Keratinocyte (primary cell): ENCODE data around the gene APPL1. TPM values are rescaled to one million over a fixed set of nuclear protein-coding genes. Genes with fewer than 3 reads are reported as not detected.
A peak's percentile ranks its signal among the peaks of the same experiment; 100 is the strongest.

Source experiments
- DNase-seq: peaks from one replicate; pipeline ENCODE4 v3.0.0-alpha.2; 2011; ENCODE audit warnings: low read depth, missing footprints, low spot score
- FAIRE-seq: peaks from 2 replicates; lab custom pipeline; 2011; peaks lifted over from hg19 to GRCh38; lab: Jason Lieb, UNC
- H2AFZ ChIP-seq: 2 replicates; pipeline ENCODE4 v1.6.0; 2012; ENCODE audit warnings: low read length, control low read depth, inconsistent platforms; ENCODE audit not compliant: control insufficient read depth
- H3K27ac ChIP-seq: 2 replicates; pipeline ENCODE4 v1.5.1; 2011; ENCODE audit warnings: low read length; ENCODE audit not compliant: control insufficient read depth, insufficient read depth
- H3K27me3 ChIP-seq: 3 replicates; pipeline ENCODE4 v1.6.0; 2011; ENCODE audit warnings: low read length; ENCODE audit not compliant: control insufficient read depth, insufficient read depth; ENCODE audit errors: extremely low read depth
- H3K36me3 ChIP-seq, 2 experiments: 2 replicates in 1 of 2; 3 replicates in 1 of 2; pipeline ENCODE4 v1.5.1; 2011; ENCODE audit warnings: low read length in 2 of 2, mild to moderate bottlenecking in 1 of 2; ENCODE audit not compliant: control insufficient read depth in 2 of 2, insufficient read depth in 2 of 2; ENCODE audit errors: extremely low read depth in 1 of 2
- H3K4me1 ChIP-seq: 3 replicates; pipeline ENCODE4 v1.5.1; 2011; ENCODE audit warnings: low read length; ENCODE audit not compliant: control insufficient read depth, insufficient read depth; ENCODE audit errors: extremely low read depth
- H3K4me2 ChIP-seq: 3 replicates; pipeline ENCODE4 v1.6.0; 2011; ENCODE audit warnings: low read depth, low read length; ENCODE audit not compliant: control insufficient read depth, insufficient read depth; ENCODE audit errors: extremely low read depth
- H3K4me3 ChIP-seq, 3 experiments: fragments of 200-600 bp in 1 of 3; sonication (generic) in 1 of 3; 2 replicates in 2 of 3; 3 replicates in 1 of 3; pipeline ENCODE4 v1.5.1; 2011 to 2016; ENCODE audit warnings: low read length in 3 of 3, mild to moderate bottlenecking in 3 of 3, control low read depth in 2 of 3, inconsistent platforms in 1 of 3, low read depth in 1 of 3, mixed read lengths in 1 of 3, mixed run types in 1 of 3, moderate library complexity in 1 of 3; ENCODE audit not compliant: control insufficient read depth in 2 of 3, insufficient read depth in 2 of 3; ENCODE audit errors: extremely low read depth in 1 of 3
- H3K79me2 ChIP-seq: 2 replicates; pipeline ENCODE4 v1.6.0; 2012; ENCODE audit warnings: low read length; ENCODE audit not compliant: control insufficient read depth, insufficient read depth
- H3K9ac ChIP-seq: 3 replicates; pipeline ENCODE4 v1.6.0; 2011; ENCODE audit warnings: low read length; ENCODE audit not compliant: control insufficient read depth, insufficient read depth; ENCODE audit errors: extremely low read depth
- H3K9me1 ChIP-seq: 3 replicates; pipeline ENCODE4 v1.6.0; 2011; ENCODE audit warnings: low read length; ENCODE audit not compliant: control insufficient read depth, insufficient read depth; ENCODE audit errors: extremely low read depth
- H3K9me3 ChIP-seq: 2 replicates; pipeline ENCODE4 v1.5.1; 2012; ENCODE audit warnings: low read depth, low read length; ENCODE audit not compliant: control insufficient read depth
- H4K20me1 ChIP-seq: 3 replicates; pipeline ENCODE4 v1.6.0; 2011; ENCODE audit warnings: low read length; ENCODE audit not compliant: control insufficient read depth, insufficient read depth; ENCODE audit errors: extremely low read depth
- EZH2 ChIP-seq: IDR thresholded peaks from one replicate; pipeline ENCODE4 v1.6.1; 2012; ENCODE audit warnings: inconsistent platforms, mild to moderate bottlenecking, low read length, moderate library complexity
- dilution Hi-C: fragments of 300-500 bp; cut with MboI; formaldehyde crosslinking; loops from one replicate; pipeline ENCODE4 v1.7.0; 2020; ENCODE audit warnings: low sequenced_read_pairs; ENCODE audit not compliant: extremely low pct_ligation_motif_present
- polyA plus RNA-seq, 5 experiments: library from polyadenylated mRNA; depleted of rRNA in 3 of 5; stranded (reverse) in 3 of 5; stranded (forward) in 1 of 5; unstranded in 1 of 5; fragments of >200 nt; gene quantifications; 1 replicate in 1 of 5; 2 replicates in 3 of 5; 3 replicates in 1 of 5; pipeline versions ENCODE4 v1.2.1 to v1.2.3, GENCODE V29; 2011 to 2012; ENCODE audit warnings: missing spikeins in 2 of 5, low read depth in 1 of 5, low replicate concordance in 1 of 5
- TF ChIP-seq, protein P1 (sequence below), 3 experiments: IDR thresholded peaks in 1 of 3; conservative IDR thresholded peaks in 1 of 3; optimal IDR thresholded peaks in 1 of 3; 2 replicates in 2 of 3; 3 replicates in 1 of 3; pipeline versions ENCODE3 to v1.5.1; 2011; ENCODE audit warnings: low read length in 3 of 3, mild to moderate bottlenecking in 3 of 3, moderate library complexity in 2 of 3, control low read depth in 1 of 3, inconsistent platforms in 1 of 3; ENCODE audit not compliant: insufficient read depth in 2 of 3; ENCODE audit errors: extremely low read depth in 1 of 3

Gene APPL1
- polyA plus RNA-seq, 1 donor (not counting 4 experiments of a cell fraction or from before 2014, with no cell fraction given): 25.6 TPM

DNA sequence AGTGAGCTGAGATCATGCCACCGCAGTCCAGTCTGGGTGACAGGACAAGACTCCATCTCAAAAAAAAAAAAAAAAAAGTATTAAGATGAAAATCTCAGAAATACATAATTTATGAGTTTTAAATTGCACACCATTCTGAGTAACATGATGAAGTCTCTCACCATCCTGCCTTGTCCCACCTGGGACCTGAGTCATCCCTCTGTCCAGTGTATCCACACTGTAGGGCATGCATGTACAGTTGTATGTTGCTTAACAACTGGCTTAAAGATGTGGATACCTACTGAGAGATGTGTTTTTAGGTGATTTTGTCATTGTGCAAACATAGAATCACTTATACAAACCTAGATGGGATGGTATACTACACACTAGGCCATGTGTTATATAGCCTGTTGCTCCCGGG, 47.9 kb downstream of the APPL1 start:
- no peaks in the 10 kb centered on the region for H3K36me3 ChIP-seq
- no peaks in the 10 kb centered on the region for H3K9me3 ChIP-seq
- dilution Hi-C loops: no loop called here
- H3K27me3 ChIP-seq: no peaks in the 10 kb centered on the region
- H3K27ac ChIP-seq: no peak overlapping the region
- H3K4me1 ChIP-seq: no peaks in the 10 kb centered on the region
- DNase-seq: no peak
- H3K9ac ChIP-seq: no peak overlapping the region
- no peak overlapping the region for H2AFZ ChIP-seq
- H3K79me2 ChIP-seq: no peaks in the 10 kb centered on the region
- FAIRE-seq: no peak
- H4K20me1 ChIP-seq: no peaks in the 10 kb centered on the region
- H3K4me2 ChIP-seq: no peak overlapping the region
- TF ChIP-seq EZH2: no peak
- TF ChIP-seq, protein P1, sequence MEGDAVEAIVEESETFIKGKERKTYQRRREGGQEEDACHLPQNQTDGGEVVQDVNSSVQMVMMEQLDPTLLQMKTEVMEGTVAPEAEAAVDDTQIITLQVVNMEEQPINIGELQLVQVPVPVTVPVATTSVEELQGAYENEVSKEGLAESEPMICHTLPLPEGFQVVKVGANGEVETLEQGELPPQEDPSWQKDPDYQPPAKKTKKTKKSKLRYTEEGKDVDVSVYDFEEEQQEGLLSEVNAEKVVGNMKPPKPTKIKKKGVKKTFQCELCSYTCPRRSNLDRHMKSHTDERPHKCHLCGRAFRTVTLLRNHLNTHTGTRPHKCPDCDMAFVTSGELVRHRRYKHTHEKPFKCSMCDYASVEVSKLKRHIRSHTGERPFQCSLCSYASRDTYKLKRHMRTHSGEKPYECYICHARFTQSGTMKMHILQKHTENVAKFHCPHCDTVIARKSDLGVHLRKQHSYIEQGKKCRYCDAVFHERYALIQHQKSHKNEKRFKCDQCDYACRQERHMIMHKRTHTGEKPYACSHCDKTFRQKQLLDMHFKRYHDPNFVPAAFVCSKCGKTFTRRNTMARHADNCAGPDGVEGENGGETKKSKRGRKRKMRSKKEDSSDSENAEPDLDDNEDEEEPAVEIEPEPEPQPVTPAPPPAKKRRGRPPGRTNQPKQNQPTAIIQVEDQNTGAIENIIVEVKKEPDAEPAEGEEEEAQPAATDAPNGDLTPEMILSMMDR (optimal IDR thresholded peaks at IDR 0.05 in 1 of 3, IDR thresholded peaks at IDR 0.05 in 1 of 3, conservative IDR thresholded peaks at IDR 0.05 in 1 of 3; ENCODE audit: extremely low read depth in 1 of 3, insufficient read depth in 2 of 3, low read length in 3 of 3): no peak
- H3K9me1 ChIP-seq: no peaks in the 10 kb centered on the region
- H3K4me3 ChIP-seq: no peak overlapping the region

DNA sequence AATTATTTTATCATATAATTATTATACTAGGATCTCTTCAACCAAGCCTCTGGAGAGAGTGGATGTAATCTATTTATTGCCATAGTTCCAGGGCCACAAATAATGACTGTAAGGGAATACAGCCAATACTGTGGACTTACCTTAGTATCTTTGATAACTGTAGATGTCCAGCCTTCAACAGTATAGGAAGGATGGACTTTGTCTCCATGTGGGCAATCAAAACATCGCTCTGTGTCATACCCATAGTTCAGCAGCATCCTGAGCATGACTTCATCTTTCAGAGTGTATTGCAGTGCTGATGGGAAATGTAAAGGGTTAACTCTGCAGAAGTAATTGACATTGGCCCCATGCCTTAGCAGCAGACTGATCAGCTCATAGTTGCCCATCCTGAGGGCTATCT, 50.7 kb downstream of the APPL1 start:
- Histone ChIP-seq H2AFZ (no peak overlapping the region), H3K4me2 (no peak overlapping the region), H3K9me1 (no peaks in the 10 kb centered on the region), H3K4me1 (no peaks in the 10 kb centered on the region), H3K27ac (no peak overlapping the region), H3K4me3 (no peak overlapping the region), H3K36me3 (no peaks in the 10 kb centered on the region), H4K20me1 (no peaks in the 10 kb centered on the region), H3K79me2 (no peaks in the 10 kb centered on the region), H3K27me3 (no peaks in the 10 kb centered on the region), H3K9me3 (no peaks in the 10 kb centered on the region), H3K9ac (no peak overlapping the region)
- no peak for TF ChIP-seq EZH2
- TF ChIP-seq, protein P1 (optimal IDR thresholded peaks at IDR 0.05 in 1 of 3, IDR thresholded peaks at IDR 0.05 in 1 of 3, conservative IDR thresholded peaks at IDR 0.05 in 1 of 3; ENCODE audit: extremely low read depth in 1 of 3, insufficient read depth in 2 of 3, low read length in 3 of 3): no peak
- dilution Hi-C loops: no loop called here
- FAIRE-seq (peak; percentile 17), DNase-seq (no peak)
